NCI-H2196 treated with DMSO at 0.1 percent for 48 hours (cell line): Measurements from ENCODE around the gene MYL7.

ENCODE experiments used
- DNase-seq: peaks from one replicate; lab custom pipeline; 2025; ENCODE audit not compliant: unreplicated experiment; lab: John Stamatoyannopoulos, UW

Gene MYL7

DNA sequence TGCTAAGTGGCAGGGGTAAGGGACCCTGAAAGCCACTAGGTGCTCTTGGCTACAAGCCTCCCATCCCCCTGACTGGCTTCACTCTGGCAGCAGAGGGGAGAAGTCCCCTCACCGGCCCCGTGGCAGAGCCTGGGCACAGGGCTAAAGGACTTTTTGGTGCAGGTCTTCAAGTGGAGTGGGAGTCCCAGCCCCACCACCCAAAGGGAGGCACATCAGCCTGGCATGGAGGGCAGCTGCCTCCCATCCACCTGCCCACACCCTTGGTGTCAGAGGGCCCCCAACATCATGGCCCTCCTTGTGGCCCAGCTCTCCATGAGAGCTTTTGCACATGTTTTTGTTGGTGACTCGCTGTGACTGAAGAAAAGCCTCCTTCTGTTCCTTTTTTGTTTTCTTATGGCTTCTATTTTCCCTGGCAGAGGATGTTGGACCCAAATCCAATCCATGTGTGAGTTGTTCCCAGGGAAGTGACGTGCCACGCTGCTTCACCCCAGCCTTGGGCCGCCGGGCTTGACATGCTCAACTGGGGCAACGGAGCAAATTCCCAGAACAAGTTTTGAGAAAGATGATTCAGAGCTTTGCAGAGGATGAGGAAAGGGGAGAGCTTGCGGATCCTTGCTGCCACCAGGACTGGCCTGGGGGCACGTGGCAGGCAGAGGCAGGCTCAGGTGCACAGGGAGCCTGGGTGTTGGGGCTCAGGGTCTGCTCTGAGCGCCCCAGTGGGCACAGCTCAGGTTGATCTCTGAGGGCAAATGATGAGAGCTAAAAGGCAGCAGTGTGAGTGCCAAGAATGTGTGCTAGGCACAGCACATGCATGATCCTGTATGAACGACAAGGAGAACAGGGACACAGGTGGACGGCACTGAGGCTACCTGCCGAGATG lies 38.9 kb downstream of the MYL7 start:
- no peak for DNase-seq

DNA sequence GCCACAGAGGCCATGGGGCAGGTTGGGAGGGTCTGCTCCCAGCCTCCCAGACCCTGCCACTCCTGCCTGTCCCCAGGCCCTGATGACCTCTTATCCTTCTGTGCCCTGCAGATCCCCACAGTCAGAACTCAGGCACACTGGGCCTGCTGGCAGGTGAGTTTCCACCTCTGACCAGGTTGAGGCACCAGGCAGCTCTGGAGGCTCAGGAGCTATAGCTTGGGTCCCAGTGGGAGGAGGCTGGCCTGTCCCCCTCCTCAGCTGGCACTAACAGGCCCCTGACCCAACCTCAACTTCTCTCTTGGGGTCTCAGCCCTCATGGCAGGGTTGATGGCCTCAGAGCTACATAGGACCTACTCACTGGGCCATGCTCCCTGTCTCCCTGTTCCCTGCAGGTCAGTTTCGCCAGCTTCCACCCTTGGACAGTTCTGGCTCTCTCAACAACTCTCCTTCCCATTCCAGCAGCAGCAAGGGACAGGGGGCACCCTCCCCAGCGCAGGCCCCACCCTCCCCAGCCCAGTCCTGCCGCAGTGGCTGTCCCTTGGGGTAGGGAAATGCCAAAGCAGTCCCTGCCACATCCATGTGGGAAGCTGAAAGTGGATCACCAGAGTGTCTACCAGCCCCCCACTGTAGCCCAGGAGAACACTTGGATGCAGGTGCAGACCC lies 39.7 kb downstream of the MYL7 start:
- no peak for DNase-seq

DNA sequence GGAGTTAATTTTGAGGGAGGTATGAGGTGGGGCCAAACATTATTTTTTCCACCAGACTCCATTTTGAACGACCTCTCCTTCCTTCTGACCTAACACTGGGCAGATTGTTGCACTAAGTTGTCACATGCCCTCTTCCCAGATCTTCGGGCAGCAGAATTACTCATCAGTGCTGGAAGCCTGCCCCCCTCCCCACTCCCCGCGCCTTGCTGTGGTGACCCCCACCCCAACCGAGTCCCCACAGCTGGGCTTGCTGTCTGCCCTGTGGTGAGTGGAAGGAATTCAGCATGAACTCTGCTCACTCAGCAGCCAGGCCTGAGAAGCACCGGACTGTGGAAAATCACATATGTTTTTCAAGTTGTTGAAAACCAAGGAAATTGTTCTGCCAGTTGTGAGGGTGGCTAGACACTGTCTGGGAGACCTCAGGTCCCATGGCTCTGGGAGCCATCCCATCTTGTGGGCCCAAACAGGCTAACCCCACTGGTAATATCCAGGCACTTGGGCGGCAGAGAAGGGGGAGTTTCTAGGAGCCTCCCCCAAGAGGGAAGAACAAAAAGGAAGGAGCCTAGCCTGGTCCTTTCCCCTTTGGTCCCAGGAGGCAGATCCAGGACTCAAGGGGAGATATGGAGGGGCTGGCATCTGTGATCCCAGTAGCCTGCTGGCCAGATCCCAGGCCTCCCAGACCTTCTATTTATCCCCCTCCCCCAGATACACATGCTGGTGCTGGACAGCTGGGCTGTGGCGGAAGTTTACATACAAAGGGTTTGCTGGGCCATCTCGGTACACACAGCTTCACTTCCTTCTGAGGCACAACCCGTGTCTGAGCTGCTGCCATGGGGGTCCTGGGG lies 40.5 kb downstream of the MYL7 start:
- no peak for DNase-seq

DNA sequence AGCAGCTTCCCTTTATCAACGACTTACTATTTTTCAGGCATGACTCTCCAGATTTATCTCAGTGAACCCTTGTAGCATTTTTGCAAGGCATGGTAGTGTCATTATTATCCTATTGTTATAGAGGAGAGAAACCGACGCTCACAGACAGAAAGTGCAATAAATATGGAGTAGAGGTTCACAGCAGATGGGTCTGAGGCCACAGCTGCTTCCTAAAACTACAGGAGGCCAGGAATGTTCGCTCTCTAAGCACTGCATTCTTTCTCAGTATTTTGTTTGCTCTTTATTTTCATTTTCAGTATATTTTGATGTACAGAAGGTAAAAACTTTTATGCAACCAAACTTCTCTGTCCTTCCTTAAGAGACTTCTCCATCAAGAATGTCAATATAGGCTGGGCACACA lies 41.5 kb downstream of the MYL7 start:
- no peak for DNase-seq

DNA sequence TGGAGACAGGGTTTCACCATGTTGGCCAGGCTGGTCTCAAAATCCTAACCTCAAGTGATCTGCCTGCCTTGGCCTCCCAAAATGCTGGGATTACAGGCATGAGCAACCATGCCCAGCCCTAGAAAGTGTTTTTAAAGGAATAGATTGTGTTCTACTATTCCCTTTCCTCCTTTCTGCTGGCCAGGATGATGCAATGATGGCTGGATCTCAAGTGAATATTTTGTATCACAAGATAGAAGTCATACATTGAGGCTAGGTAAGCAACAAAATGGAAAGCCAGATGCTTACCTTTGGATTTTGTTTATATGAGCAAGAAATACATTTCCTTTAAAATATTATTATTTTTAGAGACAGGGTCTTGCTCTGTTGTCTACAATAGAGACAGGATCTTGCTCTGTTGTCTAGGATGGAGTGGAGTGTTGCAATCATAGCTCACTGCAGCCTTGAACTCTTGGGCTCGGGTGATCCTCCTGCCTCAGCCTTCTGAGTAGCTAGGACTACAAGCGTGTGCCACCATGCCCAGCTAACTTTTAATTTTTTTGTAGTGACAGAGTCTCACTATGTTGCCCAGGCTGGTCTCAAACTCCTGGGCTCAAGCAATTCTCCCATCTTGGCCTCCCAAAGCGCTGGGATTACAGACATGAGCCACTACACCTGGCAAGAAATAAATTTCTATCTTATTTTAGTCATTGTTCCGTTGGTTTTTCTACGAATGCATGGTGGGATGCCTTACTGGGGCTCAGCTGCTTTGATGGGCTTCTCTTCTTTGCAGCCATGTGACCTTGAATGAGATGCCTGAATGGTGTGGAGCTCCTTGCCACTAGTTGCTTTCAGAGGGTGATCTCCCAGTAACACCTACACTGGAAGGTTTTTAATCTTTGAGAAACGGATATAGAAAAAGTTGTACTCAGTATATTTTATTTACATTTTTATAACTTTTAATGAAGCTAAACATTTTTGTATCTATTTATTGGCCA lies 42.8 kb downstream of the MYL7 start:
- DNase-seq: no peak

DNA sequence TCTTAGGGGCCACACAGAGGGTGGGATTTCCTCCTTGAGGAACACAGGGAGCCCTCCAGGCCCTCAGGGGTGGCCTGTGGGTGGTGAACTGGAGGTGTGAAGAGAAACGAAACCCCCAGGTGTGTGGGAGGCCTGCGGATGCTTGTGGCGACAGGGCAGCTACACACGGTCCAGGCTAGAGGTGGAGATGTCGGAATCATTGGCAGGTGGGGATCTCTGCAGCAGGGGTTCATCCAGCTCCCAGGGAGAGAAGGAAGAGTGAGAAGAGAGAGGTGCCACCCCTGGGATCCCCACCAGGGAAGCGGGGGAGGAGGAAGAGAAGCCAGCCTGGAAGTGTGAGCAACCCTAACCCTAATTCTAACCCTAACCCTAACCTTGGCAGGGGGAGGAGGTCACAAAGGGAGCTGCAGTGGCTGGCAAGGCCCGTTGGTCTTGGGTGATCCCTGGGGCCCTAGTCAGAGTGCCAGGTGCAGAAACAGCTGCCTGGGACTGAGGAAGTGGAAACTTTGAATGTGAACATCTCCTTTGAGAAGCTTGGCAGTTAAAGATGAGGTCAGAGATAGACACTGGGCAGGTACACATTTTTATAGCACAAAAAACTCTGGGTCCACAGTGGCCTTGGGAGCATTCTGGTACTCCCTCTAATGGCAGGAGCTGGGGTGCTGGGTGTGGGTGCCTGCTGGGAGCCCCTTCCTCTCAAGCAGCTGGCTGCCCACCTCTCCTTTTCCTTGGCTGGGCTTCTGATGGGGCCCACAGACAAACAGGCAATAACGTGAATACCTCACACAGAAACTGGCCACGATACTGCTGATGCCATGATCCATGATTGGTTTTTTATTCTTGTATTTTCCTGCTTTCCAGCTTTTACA lies 43.8 kb downstream of the MYL7 start:
- DNase-seq: no peak

DNA sequence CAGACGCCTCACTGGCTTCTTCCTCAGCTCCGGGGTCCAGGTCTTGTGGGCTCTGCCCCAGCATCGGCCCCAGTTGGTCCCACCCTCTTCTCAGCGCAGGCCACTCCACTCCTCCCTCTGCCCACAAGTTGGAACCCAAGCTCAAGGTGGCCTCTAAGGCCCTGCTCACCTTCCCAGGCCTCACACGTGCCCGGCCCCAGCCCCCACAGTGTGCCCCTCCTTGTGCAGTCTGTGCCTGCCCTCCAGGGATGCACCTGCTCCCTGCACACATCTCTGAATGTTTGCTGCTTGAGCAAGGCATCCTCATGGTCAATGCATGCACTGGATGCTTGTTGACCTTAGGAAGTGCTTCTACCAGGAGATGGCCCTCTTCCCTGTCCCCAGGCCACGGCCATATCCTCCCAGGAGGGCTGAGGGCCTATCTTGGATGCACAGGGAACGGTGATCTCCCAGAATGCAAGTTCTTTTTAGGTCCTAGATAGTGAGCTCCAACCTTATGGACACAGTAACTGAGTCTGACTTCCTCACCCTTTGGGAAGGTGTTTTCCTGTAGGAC lies 44.7 kb downstream of the MYL7 start:
- DNase-seq: no peak

DNA sequence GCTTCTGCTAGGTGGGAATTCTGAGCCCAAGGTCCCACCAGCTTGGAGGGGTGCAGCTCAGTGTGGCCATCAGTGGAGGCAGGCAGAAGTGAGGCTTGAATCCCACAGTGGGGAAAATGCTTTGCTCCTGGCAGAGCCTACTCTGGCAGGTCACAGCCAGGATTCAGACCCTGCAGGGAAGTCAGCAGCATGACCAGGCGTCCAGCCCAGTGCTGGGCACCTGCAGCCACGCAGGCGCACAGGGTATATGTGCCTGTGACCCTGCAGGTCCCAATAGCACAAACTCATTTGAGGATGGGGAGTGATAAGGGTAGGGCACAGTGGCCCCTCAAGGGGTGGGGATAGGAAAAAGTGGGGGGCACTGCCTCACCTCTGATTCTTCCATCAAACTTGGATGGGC lies 45.4 kb downstream of the MYL7 start:
- DNase-seq: no peak

DNA sequence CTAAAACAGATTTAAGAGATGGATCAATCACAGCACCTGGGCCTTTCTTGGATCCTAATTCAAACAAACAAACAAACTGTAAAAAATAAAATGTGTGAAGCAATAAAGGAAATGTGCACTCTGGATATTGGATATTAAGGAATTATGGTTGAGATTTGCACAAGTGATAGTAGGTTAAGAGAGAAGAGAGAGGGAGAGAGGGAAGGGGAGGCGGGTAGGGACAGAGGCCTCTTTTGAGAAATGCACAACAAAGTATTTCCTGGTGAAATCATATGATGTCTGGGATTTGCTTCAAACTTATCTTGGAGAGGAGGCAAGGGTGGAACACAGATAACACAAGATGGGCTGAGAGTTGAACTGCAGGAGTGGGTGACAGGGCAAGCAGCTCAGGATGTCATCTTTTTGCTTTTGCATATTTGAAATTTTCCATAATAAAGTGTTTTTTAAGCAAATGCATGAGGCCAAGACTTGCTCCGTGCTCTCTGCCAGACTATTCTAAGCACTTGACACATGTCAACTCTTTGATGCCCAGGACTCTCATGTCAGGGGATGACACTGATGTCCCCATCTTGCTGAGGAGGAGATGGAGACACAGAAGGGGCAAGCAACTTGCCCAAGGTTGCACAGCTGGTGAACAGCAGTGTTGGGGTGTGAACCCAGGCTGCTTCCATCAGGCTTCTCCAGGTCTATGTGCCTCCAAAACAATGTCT lies 46.1 kb downstream of the MYL7 start:
- no peak for DNase-seq

DNA sequence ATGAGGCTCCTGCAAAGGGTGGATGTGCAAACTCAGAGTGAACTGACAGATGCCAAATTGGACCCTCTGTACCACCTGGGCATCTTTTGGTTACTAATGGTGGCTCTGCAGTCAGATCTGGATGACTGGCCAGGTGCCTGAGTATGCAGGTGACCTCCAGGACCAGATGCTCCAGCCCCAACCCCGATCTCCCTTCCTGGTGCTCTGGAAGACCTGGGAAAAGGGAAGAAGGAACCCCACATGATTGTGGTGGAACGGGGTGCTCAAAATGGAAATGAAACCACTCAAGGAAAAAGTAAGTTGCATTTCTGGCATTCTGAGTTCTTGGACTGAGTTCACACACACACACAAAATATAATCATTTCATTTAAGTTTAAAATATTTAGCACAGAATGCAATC lies 46.8 kb downstream of the MYL7 start:
- DNase-seq: no peak

DNA sequence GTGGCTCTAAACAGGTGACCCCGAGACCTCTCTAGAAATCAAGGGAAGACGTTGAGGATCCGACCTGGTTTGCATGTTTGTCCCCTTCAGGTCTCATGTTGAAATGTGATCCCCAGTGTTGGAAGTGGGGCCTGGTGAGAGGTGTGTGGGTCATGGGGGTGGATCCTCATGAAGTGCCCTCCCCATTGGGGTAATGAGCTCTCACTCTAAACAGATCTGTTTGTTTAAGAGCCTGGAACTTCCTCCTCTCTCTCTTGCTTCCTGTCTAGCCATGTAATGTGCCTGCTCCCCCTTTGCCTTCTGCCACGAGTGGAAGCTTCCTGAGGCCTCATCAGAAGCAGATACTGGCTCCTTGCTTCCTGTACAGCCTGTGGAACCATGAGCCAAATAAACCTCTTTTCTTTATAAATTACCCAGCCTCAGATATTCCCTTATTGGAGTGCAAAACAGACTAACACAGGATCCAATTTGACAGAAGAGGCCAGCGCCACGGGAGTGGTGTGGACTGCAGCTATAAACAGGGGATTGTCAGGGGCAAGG lies 48.0 kb downstream of the MYL7 start:
- no peak for DNase-seq
